H1 (cell line): Measurements from ENCODE around the gene KBTBD12. TPM values are rescaled to one million over a fixed set of nuclear protein-coding genes. Genes with fewer than 3 reads are reported as not detected.

Experiments used
- CTCF ChIA-PET: fragments of 300-600 bp; sonication (Branson Sonifier 250); formaldehyde crosslinking; loops from one replicate; lab custom pipeline; 2021; ENCODE audit not compliant: partially characterized antibody; lab: Charles Lee
- POLR2A ChIA-PET: fragments of 300-600 bp; sonication (Branson Sonifier 250); formaldehyde crosslinking; loops from one replicate; lab custom pipeline; 2021; ENCODE audit warnings: inconsistent platforms; ENCODE audit not compliant: partially characterized antibody; lab: Charles Lee
- DNase-seq, 2 experiments: peaks; one replicate each; pipeline versions ENCODE4 v3.0.0 to v3.0.0-alpha.2; 2010 to 2022; ENCODE audit warnings: low spot score in 2 of 2, low read depth in 1 of 2, mixed read lengths in 1 of 2
- FAIRE-seq: peaks from 2 replicates; lab custom pipeline; 2011; peaks lifted over from hg19 to GRCh38; lab: Jason Lieb, UNC
- H2AFZ ChIP-seq: 2 replicates; pipeline ENCODE4 v1.8.1; 2012; ENCODE audit warnings: low read length, inconsistent platforms
- H2AK5ac ChIP-seq: 2 replicates; pipeline ENCODE4 v1.6.1; 2013; ENCODE audit warnings: low read depth, low read length
- H2BK120ac ChIP-seq: replicated peaks from 2 replicates; pipeline ENCODE3; 2013; ENCODE audit warnings: low read depth, low read length, inconsistent platforms
- H2BK12ac ChIP-seq: 2 replicates; pipeline ENCODE4 v1.6.1; 2013; ENCODE audit warnings: low read depth, low read length
- H2BK15ac ChIP-seq: 2 replicates; pipeline ENCODE4 v1.6.1; 2013; ENCODE audit warnings: low read length
- H2BK20ac ChIP-seq: 2 replicates; pipeline ENCODE4 v1.6.1; 2013; ENCODE audit warnings: low read length
- H2BK5ac ChIP-seq: 2 replicates; pipeline ENCODE4 v1.6.1; 2013; ENCODE audit warnings: low read depth, low read length
- H3K14ac ChIP-seq: 2 replicates; pipeline ENCODE4 v1.6.1; 2013; ENCODE audit warnings: inconsistent platforms; ENCODE audit not compliant: insufficient read length
- H3K18ac ChIP-seq: 2 replicates; pipeline ENCODE4 v1.6.1; 2013; ENCODE audit warnings: low read length; ENCODE audit errors: extremely low read depth
- H3K23ac ChIP-seq: 2 replicates; pipeline ENCODE4 v1.6.1; 2013; ENCODE audit warnings: inconsistent platforms; ENCODE audit not compliant: insufficient read length
- H3K23me2 ChIP-seq: 2 replicates; pipeline ENCODE4 v1.6.1; 2013; ENCODE audit warnings: low read depth, low read length
- H3K27ac ChIP-seq: 2 replicates; pipeline ENCODE4 v1.6.1; 2011; ENCODE audit warnings: low read depth, low read length, inconsistent platforms
- H3K27me3 ChIP-seq, 4 experiments: replicated peaks in 1 of 4; 1 replicate in 1 of 4; 2 replicates in 3 of 4; pipeline versions ENCODE4 v1.6.1 to v1.8.1; 2011 to 2013; ENCODE audit warnings: low read length in 3 of 4, mild to moderate bottlenecking in 3 of 4, inconsistent platforms in 2 of 4, mixed read lengths in 2 of 4, moderate library complexity in 1 of 4; ENCODE audit not compliant: control insufficient read depth in 3 of 4, insufficient read depth in 3 of 4; ENCODE audit errors: extremely low read depth in 1 of 4
- H3K36me3 ChIP-seq, 4 experiments: 2 replicates each; pipeline versions ENCODE4 v1.6.1 to v1.8.1; 2011 to 2013; ENCODE audit warnings: mild to moderate bottlenecking in 4 of 4, low read length in 3 of 4, moderate library complexity in 2 of 4, control low read depth in 1 of 4, inconsistent platforms in 1 of 4; ENCODE audit not compliant: insufficient read depth in 4 of 4, control insufficient read depth in 2 of 4
- H3K4ac ChIP-seq: replicated peaks from 2 replicates; pipeline ENCODE3; 2013; ENCODE audit warnings: low read length, low read depth, mixed read lengths, inconsistent platforms; ENCODE audit not compliant: insufficient read length
- H3K4me1 ChIP-seq, 4 experiments: replicated peaks in 1 of 4; 1 replicate in 1 of 4; 2 replicates in 3 of 4; pipeline versions ENCODE4 v1.6.1 to v1.8.1; 2011 to 2013; ENCODE audit warnings: low read length in 3 of 4, inconsistent platforms in 2 of 4, mixed read lengths in 1 of 4; ENCODE audit not compliant: insufficient read depth in 4 of 4, control insufficient read depth in 3 of 4
- H3K4me2 ChIP-seq, 2 experiments: 2 replicates each; pipeline versions ENCODE4 v1.6.1 to v1.8.1; 2011 to 2013; ENCODE audit warnings: low read depth in 2 of 2, low read length in 2 of 2, control low read depth in 1 of 2, inconsistent platforms in 1 of 2, mild to moderate bottlenecking in 1 of 2; ENCODE audit not compliant: insufficient read depth in 1 of 2
- H3K4me3 ChIP-seq, 4 experiments: fragments of 200-600, 300-600 bp in 1 of 4; sonication (generic), shearing (Covaris generic), sonication (Bioruptor Twin) in 1 of 4; 2 replicates each; pipeline versions ENCODE4 v1.5.1 to v1.8.1; 2011 to 2016; ENCODE audit warnings: low read length in 4 of 4, low read depth in 3 of 4, control low read depth in 2 of 4, inconsistent platforms in 2 of 4, mild to moderate bottlenecking in 2 of 4, mixed read lengths in 1 of 4, moderate library complexity in 1 of 4; ENCODE audit not compliant: insufficient read depth in 2 of 4; ENCODE audit errors: extremely low read depth in 1 of 4
- H3K56ac ChIP-seq: replicated peaks from 2 replicates; pipeline ENCODE3; 2013; ENCODE audit warnings: low read depth, mild to moderate bottlenecking, mixed read lengths, low read length, inconsistent platforms; ENCODE audit not compliant: insufficient read length
- H3K79me1 ChIP-seq: 2 replicates; pipeline ENCODE4 v1.6.1; 2013; ENCODE audit warnings: low read depth, low read length, control low read depth
- H3K79me2 ChIP-seq, 2 experiments: 2 replicates each; pipeline versions ENCODE4 v1.6.1 to v1.8.1; 2012 to 2013; ENCODE audit warnings: low read length in 2 of 2, mild to moderate bottlenecking in 2 of 2, inconsistent platforms in 1 of 2; ENCODE audit not compliant: insufficient read depth in 2 of 2, control insufficient read depth in 1 of 2
- H3K9ac ChIP-seq, 4 experiments: replicated peaks in 1 of 4; 1 replicate in 1 of 4; 2 replicates in 3 of 4; pipeline versions ENCODE4 v1.6.1 to v1.8.1; 2011 to 2013; ENCODE audit warnings: low read depth in 3 of 4, low read length in 3 of 4, control low read depth in 2 of 4, mild to moderate bottlenecking in 2 of 4, moderate library complexity in 2 of 4, inconsistent platforms in 1 of 4; ENCODE audit errors: extremely low read depth in 1 of 4
- H3K9me3 ChIP-seq, 2 experiments: 2 replicates each; pipeline versions ENCODE4 v1.6.1 to v1.8.1; 2012 to 2013; ENCODE audit warnings: mild to moderate bottlenecking in 2 of 2, moderate library complexity in 2 of 2, control low read depth in 1 of 2, inconsistent platforms in 1 of 2, low read depth in 1 of 2, low read length in 1 of 2, mixed read lengths in 1 of 2; ENCODE audit not compliant: insufficient read depth in 2 of 2
- H4K20me1 ChIP-seq, 2 experiments: replicated peaks in 1 of 2; 2 replicates each; pipeline versions ENCODE3 to v1.8.1; 2011 to 2013; ENCODE audit warnings: inconsistent platforms in 2 of 2, low read length in 2 of 2, mild to moderate bottlenecking in 1 of 2; ENCODE audit not compliant: insufficient read depth in 2 of 2, control insufficient read depth in 1 of 2
- H4K5ac ChIP-seq: 2 replicates; pipeline ENCODE4 v1.6.1; 2013; ENCODE audit warnings: low read length, low read depth, mixed read lengths, inconsistent platforms; ENCODE audit not compliant: insufficient read length
- H4K8ac ChIP-seq: 2 replicates; pipeline ENCODE4 v1.8.0; 2013; ENCODE audit warnings: mild to moderate bottlenecking, moderate library complexity, low read length, inconsistent platforms; ENCODE audit not compliant: insufficient read depth; ENCODE audit errors: extremely low read depth
- H4K91ac ChIP-seq: replicated peaks from 2 replicates; pipeline ENCODE3; 2013; ENCODE audit warnings: low read length, mixed read lengths, inconsistent platforms; ENCODE audit not compliant: insufficient read length
- BACH1 ChIP-seq: IDR thresholded peaks from 2 replicates; pipeline ENCODE4 v1.6.1; 2012; ENCODE audit warnings: low read length, improper control_type of control experiment
- EGR1 ChIP-seq: IDR thresholded peaks from 2 replicates; pipeline ENCODE4 v1.6.1; 2011; ENCODE audit warnings: low read depth, low read length, borderline replicate concordance
- FOSL1 ChIP-seq: IDR thresholded peaks from 2 replicates; pipeline ENCODE4 v1.6.1; 2011; ENCODE audit warnings: mild to moderate bottlenecking, low read depth, low read length, moderate library complexity; ENCODE audit not compliant: insufficient read depth
- NRF1 ChIP-seq: IDR thresholded peaks from 2 replicates; pipeline ENCODE4 v1.6.1; 2011; ENCODE audit warnings: mild to moderate bottlenecking, low read depth, low read length, improper control_type of control experiment
- RAD21 ChIP-seq, 2 experiments: IDR thresholded peaks in 1 of 2; conservative IDR thresholded peaks in 1 of 2; 2 replicates each; pipeline ENCODE4 v1.6.1; 2011; ENCODE audit warnings: low read depth in 2 of 2, low read length in 2 of 2, improper control_type of control experiment in 1 of 2, inconsistent platforms in 1 of 2, mild to moderate bottlenecking in 1 of 2, moderate library complexity in 1 of 2
- RBBP5 ChIP-seq: IDR thresholded peaks from 2 replicates; pipeline ENCODE4 v1.7.1; 2012; ENCODE audit warnings: low read depth, mild to moderate bottlenecking, inconsistent platforms, low read length, moderate library complexity, borderline replicate concordance
- SIN3A ChIP-seq, 2 experiments: IDR thresholded peaks in 1 of 2; conservative IDR thresholded peaks in 1 of 2; 2 replicates each; pipeline ENCODE4 v1.6.1; 2011 to 2012; ENCODE audit warnings: low read length in 2 of 2, improper control_type of control experiment in 1 of 2, low read depth in 1 of 2, mild to moderate bottlenecking in 1 of 2
- SUZ12 ChIP-seq: fragments of 200-600 bp; sonication (generic); IDR thresholded peaks from 2 replicates; pipeline ENCODE4 v1.6.1; 2012; ENCODE audit warnings: mild to moderate bottlenecking, inconsistent platforms, low read length, moderate library complexity, mixed read lengths
- WGBS, 2 experiments: shearing (Covaris generic) in 1 of 2; methylation state at CpG; one replicate each; pipeline versions ENCODE4 v1.1.6 to v1.1.7; 2013 to 2015; ENCODE audit warnings: low lambda C conversion rate in 2 of 2, mixed read lengths in 2 of 2, inconsistent platforms in 1 of 2, low coverage in 1 of 2, missing lambda C conversion rate in 1 of 2; ENCODE audit not compliant: insufficient replicate concordance in 2 of 2, insufficient coverage in 1 of 2, insufficient read length in 1 of 2; ENCODE audit errors: extremely low coverage in 1 of 2, missing lambda C conversion rate in 1 of 2; 5-methylcytosine and 5-hydroxymethylcytosine counted together
- polyA plus RNA-seq, 7 experiments: library from polyadenylated mRNA; depleted of rRNA in 3 of 7; stranded (reverse) in 5 of 7; unstranded in 2 of 7; fragments of >200 nt in 5 of 7; fragments of 200-250 nt in 2 of 7; gene quantifications; 1 replicate in 5 of 7; 2 replicates in 1 of 7; 4 replicates in 1 of 7; pipeline versions ENCODE4 v1.2.1 to v1.2.3, GENCODE V29; 2011 to 2013; ENCODE audit warnings: missing spikeins in 2 of 7, mixed read lengths in 2 of 7
- total RNA-seq: library from RNA; stranded (reverse); fragmentation: NEBNext Ultra II Directional; extraction: Animal tissue kit (Norgen Biotek cat#: 25700); gene quantifications from 2 replicates; pipeline ENCODE4 v1.2.1, GENCODE V29; 2021
- TF ChIP-seq, protein P1 (sequence below): IDR thresholded peaks from 2 replicates; pipeline ENCODE4 v1.6.1; 2012; ENCODE audit warnings: inconsistent platforms

Gene KBTBD12
- total and polyA plus RNA-seq, 2 of the 8 experiments (the other 6 are each of a cell fraction or from before 2014, with no cell fraction given): 0.33 to 0.63 TPM

DNA sequence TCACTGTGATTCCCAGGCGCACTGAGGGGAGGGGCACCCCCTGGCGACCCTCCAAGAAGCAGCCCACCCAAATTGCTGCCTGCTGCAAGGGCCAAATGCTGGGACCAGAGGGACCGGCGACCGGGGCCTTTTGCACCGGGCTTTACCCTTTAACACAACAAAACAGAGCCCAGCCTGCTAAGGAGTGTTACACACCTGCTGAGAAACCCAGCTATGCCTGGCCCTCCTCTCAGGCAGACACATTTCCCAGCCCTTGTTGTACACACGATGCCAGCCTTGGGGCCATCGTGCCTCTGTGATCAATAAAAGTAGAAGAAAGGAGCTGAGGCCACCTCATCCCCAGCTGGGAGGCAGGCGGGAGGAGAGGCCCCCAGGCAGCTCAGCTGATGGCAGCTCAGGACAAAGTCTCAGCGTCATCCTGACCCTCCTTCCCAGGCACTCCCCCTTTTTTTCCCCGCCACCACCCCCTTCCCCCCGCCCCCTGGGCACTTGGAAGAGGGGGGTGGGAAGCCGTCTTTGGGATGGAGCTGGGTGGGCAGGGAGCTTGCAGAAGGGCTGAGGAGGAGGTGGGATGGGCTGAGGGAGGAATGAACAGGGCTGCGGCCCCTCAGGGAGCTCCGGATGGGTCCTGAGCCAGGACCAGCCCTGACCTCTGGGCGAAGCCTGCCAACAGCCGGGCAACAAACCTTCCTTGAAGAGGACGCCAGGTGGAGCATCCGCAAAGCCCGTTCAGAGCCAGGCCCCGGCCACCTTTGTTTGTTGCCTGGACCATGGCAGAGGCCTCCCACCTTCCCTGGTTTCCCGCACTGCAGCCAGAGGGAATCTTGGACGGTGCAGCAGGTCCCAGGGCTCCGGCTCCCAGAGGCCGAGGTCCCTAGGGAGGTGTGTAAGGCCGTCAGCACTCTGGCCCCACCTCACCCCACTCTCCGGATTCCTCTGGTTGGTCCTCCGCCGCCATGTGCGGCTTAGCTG is 91.3 kb downstream of the KBTBD12 start:
- WGBS, 2 experiments: 50% methylated on average over 22 of the region's 30 CpGs; no CpG with 5 or more reads in 1 of the 2 experiments
- no peaks in the 10 kb centered on the region for H3K36me3 ChIP-seq
- no peaks in the 10 kb centered on the region for H3K9me3 ChIP-seq
- H4K8ac ChIP-seq: peak overlapping the region; percentile 82
- H3K14ac ChIP-seq: no peak overlapping the region
- no peaks in the 10 kb centered on the region for H3K79me1 ChIP-seq
- peak overlapping the region in 2 of 4 experiments; percentile 28 to 39; a peak in 2 of 8 replicates for H3K4me3 ChIP-seq
- CTCF ChIA-PET: interaction anchor here (0.5 to 1.8 kb wide), 9 partner anchors 12 to 134 kb away, joined by 3 to 6 read pairs (median 3); no protein-coding TSS in a partner anchor
- peaks cover under 1 to 23% (median 9%) of the 10 kb centered on the region in 4 experiments for H3K4me1 ChIP-seq
- H2BK12ac ChIP-seq: peak overlapping the region; percentile 27; the same call in 1 of the 2 replicates
- no peak overlapping the region for H3K23ac ChIP-seq
- H4K5ac ChIP-seq: peak overlapping the region; percentile 44
- H2AFZ ChIP-seq: peak overlapping the region; percentile 89; the same call in 1 of the 2 replicates
- DNase-seq: peak in 1 of 2 experiments; percentile 72
- H3K4me2 ChIP-seq: peak overlapping the region; percentile 66 to 81
- no peaks in the 10 kb centered on the region; the same call in 1 of the 2 replicates for H3K23me2 ChIP-seq
- 0 out of 2 replicates have a peak overlapping the region, but pooled peaks have one; percentile 48 for H2BK20ac ChIP-seq
- no peak for FAIRE-seq
- no peak overlapping the region for H3K56ac ChIP-seq
- no peaks in the 10 kb centered on the region for H3K27me3 ChIP-seq
- peak overlapping the region; percentile 87 for H3K18ac ChIP-seq
- no peak overlapping the region for H2AK5ac ChIP-seq
- peak overlapping the region; percentile 60 for H4K91ac ChIP-seq
- no peak overlapping the region; a peak in 1 of 7 replicates for H3K9ac ChIP-seq
- no peaks in the 10 kb centered on the region for H4K20me1 ChIP-seq
- H3K79me2 ChIP-seq: no peaks in the 10 kb centered on the region
- no peak overlapping the region for H3K27ac ChIP-seq
- no peak overlapping the region for H2BK120ac ChIP-seq
- POLR2A ChIA-PET: no interaction called here
- H3K4ac ChIP-seq: peak overlapping the region; percentile 73
- H2BK15ac ChIP-seq: no peak overlapping the region
- peak overlapping the region; percentile 44; the same call in 1 of the 2 replicates for H2BK5ac ChIP-seq
- TF ChIP-seq FOSL1 (no peak), BACH1 (no peak), RAD21 (IDR thresholded peaks at IDR 0.05 in 1 of 2, conservative IDR thresholded peaks at IDR 0.05 in 1 of 2; ENCODE audit: low read depth in 2 of 2, low read length in 2 of 2) (0 out of 4 replicates have a peak, but pooled peaks of 1 of the 2 experiments have one; percentile 2), NRF1 (no peak), SUZ12 (no peak), EGR1 (no peak), SIN3A (conservative IDR thresholded peaks at IDR 0.05 in 1 of 2, IDR thresholded peaks at IDR 0.05 in 1 of 2; ENCODE audit: low read depth in 1 of 2, low read length in 2 of 2) (no peak; a peak in 1 of 4 replicates), RBBP5 (0 out of 2 replicates have a peak, but pooled peaks have one; percentile 54)
- TF ChIP-seq, protein P1, sequence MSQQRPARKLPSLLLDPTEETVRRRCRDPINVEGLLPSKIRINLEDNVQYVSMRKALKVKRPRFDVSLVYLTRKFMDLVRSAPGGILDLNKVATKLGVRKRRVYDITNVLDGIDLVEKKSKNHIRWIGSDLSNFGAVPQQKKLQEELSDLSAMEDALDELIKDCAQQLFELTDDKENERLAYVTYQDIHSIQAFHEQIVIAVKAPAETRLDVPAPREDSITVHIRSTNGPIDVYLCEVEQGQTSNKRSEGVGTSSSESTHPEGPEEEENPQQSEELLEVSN: peak; percentile 60
